ENCODE results near the gene TTC21B. TPM values are rescaled to one million over a fixed set of nuclear protein-coding genes. Genes with fewer than 3 reads are reported as not detected.

Gene TTC21B
- total and polyA plus RNA-seq, 10 of the 15 experiments (the other 5 are each of a cell fraction or from before 2014, with no cell fraction given): 2.7 to 22.4 (median 11.3) TPM

DNA sequence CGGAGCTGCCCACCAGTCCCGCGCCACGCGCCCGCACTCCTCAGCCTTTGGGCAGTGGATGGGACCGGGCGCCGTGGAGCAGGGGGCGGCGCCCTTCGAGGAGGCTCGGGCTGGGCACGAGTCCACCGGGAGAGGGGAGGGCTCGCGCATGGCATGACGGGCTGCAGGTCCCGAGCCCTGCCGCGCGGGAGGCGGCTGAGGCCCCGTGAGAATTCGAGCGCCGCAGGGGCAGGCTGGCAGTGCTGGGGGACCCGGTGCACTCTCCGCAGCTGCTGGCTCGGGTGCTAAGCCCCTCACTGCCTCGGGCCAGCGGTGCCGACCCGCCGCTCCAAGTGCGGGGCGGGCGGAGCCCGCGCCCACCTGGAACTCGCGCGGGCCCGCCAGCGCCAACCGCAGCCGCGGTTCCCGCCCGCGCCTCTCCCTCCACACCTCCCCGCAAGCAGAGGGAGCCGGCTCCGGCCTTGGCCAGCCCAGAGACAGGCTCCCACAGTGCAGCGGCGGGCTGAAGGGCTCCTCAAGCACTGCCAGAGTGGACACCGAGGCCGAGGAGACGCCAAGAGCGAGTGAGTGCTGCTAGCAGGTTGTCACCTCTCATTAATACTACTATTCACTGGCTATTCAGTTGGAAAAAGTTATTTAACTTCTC lies 3.6 kb upstream of the TTC21B start:
- Histone ChIP-seq H3K4me3 (no peak overlapping the region), H3K9me3 (replicated peaks; ENCODE audit: control insufficient read depth, insufficient read depth, low read length) (no peaks in the 10 kb centered on the region), H3K9ac (ENCODE audit: control insufficient read depth, insufficient read depth, low read length) (no peak overlapping the region), H3K4me1 (ENCODE audit: control insufficient read depth, insufficient read depth, low read length) (no peaks in the 10 kb centered on the region; the same call in 1 of the 2 replicates), H4K20me1 (ENCODE audit: control insufficient read depth, insufficient read depth) (no peaks in the 10 kb centered on the region), H3K27ac (ENCODE audit: control insufficient read depth, insufficient read depth) (no peak overlapping the region), H2AFZ (ENCODE audit: control insufficient read depth, low read depth, low read length) (no peak overlapping the region), H3K79me2 (ENCODE audit: control insufficient read depth, insufficient read depth, low read length) (peaks cover 13% of the 10 kb centered on the region), H3K36me3 (ENCODE audit: control insufficient read depth in 2 of 2, insufficient read depth in 2 of 2, low read length in 1 of 2) (no peaks in the 10 kb centered on the region), H3K4me2 (ENCODE audit: control insufficient read depth, insufficient read depth) (no peak overlapping the region), H3K27me3 (replicated peaks in 1 of 2; ENCODE audit: control insufficient read depth in 2 of 2, insufficient read depth in 2 of 2, low read length in 1 of 2) (no peaks in the 10 kb centered on the region)
- in situ Hi-C loops (cut with MboI): no loop called here
- ChIA-PET RAD21 (ENCODE audit: unreplicated experiment) (interaction anchor here (1.6 kb wide), 1 partner anchor 171 kb away, joined by 5 read pairs; the partner anchor contains the start of gene SCN1A), POLR2A (no interaction called here), SMC1A (ENCODE audit: uncharacterized antibody, unreplicated experiment) (interaction anchor here (0.8 kb wide), 1 partner anchor 46 kb away, joined by 3 read pairs; no protein-coding TSS in a partner anchor), CTCF (interaction anchor here (0.8 kb wide), 1 partner anchor 12 kb away, joined by 3 read pairs; no protein-coding TSS in a partner anchor)
- DNase-seq (ENCODE audit: low read depth, low spot score) (no peak), FAIRE-seq (no peak), ATAC-seq (no peak)
- WGBS (ENCODE audit: insufficient coverage, insufficient replicate concordance, low lambda C conversion rate, missing lambda C conversion rate): 93% methylated on average over 21 of the region's 60 CpGs
- intact Hi-C loops (cut with micrococcal nuclease; ENCODE audit: unreplicated experiment): no loop called here
- BruUV-seq (replicated peaks): no TSS peak
- TF ChIP-seq SREBF1 (IDR thresholded peaks at IDR 0.05; ENCODE audit: low read length): no peak
- TF ChIP-seq NFYA (IDR thresholded peaks at IDR 0.05; ENCODE audit: borderline replicate concordance, low read depth, low read length): no peak
- TF ChIP-seq, protein P1, sequence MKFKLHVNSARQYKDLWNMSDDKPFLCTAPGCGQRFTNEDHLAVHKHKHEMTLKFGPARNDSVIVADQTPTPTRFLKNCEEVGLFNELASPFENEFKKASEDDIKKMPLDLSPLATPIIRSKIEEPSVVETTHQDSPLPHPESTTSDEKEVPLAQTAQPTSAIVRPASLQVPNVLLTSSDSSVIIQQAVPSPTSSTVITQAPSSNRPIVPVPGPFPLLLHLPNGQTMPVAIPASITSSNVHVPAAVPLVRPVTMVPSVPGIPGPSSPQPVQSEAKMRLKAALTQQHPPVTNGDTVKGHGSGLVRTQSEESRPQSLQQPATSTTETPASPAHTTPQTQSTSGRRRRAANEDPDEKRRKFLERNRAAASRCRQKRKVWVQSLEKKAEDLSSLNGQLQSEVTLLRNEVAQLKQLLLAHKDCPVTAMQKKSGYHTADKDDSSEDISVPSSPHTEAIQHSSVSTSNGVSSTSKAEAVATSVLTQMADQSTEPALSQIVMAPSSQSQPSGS (IDR thresholded peaks at IDR 0.05; ENCODE audit: low read length): no peak
- TF ChIP-seq, protein P2, sequence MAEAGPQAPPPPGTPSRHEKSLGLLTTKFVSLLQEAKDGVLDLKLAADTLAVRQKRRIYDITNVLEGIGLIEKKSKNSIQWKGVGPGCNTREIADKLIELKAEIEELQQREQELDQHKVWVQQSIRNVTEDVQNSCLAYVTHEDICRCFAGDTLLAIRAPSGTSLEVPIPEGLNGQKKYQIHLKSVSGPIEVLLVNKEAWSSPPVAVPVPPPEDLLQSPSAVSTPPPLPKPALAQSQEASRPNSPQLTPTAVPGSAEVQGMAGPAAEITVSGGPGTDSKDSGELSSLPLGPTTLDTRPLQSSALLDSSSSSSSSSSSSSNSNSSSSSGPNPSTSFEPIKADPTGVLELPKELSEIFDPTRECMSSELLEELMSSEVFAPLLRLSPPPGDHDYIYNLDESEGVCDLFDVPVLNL (IDR thresholded peaks at IDR 0.05; ENCODE audit: low read depth, low read length): no peak
- TF ChIP-seq ZNF217 (IDR thresholded peaks at IDR 0.05): no peak
- TF ChIP-seq, protein P3, sequence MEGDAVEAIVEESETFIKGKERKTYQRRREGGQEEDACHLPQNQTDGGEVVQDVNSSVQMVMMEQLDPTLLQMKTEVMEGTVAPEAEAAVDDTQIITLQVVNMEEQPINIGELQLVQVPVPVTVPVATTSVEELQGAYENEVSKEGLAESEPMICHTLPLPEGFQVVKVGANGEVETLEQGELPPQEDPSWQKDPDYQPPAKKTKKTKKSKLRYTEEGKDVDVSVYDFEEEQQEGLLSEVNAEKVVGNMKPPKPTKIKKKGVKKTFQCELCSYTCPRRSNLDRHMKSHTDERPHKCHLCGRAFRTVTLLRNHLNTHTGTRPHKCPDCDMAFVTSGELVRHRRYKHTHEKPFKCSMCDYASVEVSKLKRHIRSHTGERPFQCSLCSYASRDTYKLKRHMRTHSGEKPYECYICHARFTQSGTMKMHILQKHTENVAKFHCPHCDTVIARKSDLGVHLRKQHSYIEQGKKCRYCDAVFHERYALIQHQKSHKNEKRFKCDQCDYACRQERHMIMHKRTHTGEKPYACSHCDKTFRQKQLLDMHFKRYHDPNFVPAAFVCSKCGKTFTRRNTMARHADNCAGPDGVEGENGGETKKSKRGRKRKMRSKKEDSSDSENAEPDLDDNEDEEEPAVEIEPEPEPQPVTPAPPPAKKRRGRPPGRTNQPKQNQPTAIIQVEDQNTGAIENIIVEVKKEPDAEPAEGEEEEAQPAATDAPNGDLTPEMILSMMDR (IDR thresholded peaks at IDR 0.05 in 2 of 3, conservative IDR thresholded peaks at IDR 0.05 in 1 of 3; ENCODE audit: control insufficient read depth in 2 of 3, extremely low read depth in 1 of 3, insufficient read depth in 1 of 3, low read depth in 3 of 3, low read length in 3 of 3): no peak
- TF ChIP-seq TCF3 (IDR thresholded peaks at IDR 0.05; ENCODE audit: borderline replicate concordance, insufficient read depth, low read depth, low read length): no peak
- TF ChIP-seq TCF7 (IDR thresholded peaks at IDR 0.05; ENCODE audit: borderline replicate concordance): no peak
- TF ChIP-seq, protein P4, sequence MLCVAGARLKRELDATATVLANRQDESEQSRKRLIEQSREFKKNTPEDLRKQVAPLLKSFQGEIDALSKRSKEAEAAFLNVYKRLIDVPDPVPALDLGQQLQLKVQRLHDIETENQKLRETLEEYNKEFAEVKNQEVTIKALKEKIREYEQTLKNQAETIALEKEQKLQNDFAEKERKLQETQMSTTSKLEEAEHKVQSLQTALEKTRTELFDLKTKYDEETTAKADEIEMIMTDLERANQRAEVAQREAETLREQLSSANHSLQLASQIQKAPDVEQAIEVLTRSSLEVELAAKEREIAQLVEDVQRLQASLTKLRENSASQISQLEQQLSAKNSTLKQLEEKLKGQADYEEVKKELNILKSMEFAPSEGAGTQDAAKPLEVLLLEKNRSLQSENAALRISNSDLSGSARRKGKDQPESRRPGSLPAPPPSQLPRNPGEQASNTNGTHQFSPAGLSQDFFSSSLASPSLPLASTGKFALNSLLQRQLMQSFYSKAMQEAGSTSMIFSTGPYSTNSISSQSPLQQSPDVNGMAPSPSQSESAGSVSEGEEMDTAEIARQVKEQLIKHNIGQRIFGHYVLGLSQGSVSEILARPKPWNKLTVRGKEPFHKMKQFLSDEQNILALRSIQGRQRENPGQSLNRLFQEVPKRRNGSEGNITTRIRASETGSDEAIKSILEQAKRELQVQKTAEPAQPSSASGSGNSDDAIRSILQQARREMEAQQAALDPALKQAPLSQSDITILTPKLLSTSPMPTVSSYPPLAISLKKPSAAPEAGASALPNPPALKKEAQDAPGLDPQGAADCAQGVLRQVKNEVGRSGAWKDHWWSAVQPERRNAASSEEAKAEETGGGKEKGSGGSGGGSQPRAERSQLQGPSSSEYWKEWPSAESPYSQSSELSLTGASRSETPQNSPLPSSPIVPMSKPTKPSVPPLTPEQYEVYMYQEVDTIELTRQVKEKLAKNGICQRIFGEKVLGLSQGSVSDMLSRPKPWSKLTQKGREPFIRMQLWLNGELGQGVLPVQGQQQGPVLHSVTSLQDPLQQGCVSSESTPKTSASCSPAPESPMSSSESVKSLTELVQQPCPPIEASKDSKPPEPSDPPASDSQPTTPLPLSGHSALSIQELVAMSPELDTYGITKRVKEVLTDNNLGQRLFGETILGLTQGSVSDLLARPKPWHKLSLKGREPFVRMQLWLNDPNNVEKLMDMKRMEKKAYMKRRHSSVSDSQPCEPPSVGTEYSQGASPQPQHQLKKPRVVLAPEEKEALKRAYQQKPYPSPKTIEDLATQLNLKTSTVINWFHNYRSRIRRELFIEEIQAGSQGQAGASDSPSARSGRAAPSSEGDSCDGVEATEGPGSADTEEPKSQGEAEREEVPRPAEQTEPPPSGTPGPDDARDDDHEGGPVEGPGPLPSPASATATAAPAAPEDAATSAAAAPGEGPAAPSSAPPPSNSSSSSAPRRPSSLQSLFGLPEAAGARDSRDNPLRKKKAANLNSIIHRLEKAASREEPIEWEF (IDR thresholded peaks at IDR 0.05; ENCODE audit: insufficient replicate concordance, low read depth, low read length): no peak
- TF ChIP-seq, protein P5, sequence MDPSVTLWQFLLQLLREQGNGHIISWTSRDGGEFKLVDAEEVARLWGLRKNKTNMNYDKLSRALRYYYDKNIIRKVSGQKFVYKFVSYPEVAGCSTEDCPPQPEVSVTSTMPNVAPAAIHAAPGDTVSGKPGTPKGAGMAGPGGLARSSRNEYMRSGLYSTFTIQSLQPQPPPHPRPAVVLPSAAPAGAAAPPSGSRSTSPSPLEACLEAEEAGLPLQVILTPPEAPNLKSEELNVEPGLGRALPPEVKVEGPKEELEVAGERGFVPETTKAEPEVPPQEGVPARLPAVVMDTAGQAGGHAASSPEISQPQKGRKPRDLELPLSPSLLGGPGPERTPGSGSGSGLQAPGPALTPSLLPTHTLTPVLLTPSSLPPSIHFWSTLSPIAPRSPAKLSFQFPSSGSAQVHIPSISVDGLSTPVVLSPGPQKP (IDR thresholded peaks at IDR 0.05; ENCODE audit: low read depth, low read length): no peak
- TF ChIP-seq EGR1 (IDR thresholded peaks at IDR 0.05; ENCODE audit: borderline replicate concordance in 1 of 2, low read depth in 2 of 2, low read length in 2 of 2): no peak
- no peak for TF ChIP-seq CBFB (IDR thresholded peaks at IDR 0.05; ENCODE audit: low read depth)

Data from GM12878 (cell line).